GM23248 (cell line): ENCODE results near the gene RASGRP2.

Experiments
- EZH2 ChIP-seq: fragments of 200-600 bp; sonication (generic); IDR thresholded peaks from 2 replicates; pipeline ENCODE4 v1.6.1; 2018; ENCODE audit warnings: antibody characterized with exemption, mild to moderate bottlenecking; ENCODE audit not compliant: insufficient read depth, poor library complexity, severe bottlenecking
- EZH2phosphoT487 ChIP-seq: fragments of 200-600 bp; sonication (generic); IDR thresholded peaks from 2 replicates; pipeline ENCODE4 v1.6.1; 2018; ENCODE audit warnings: antibody characterized with exemption, moderate library complexity, mild to moderate bottlenecking, low read depth; ENCODE audit not compliant: insufficient read depth

DNA sequence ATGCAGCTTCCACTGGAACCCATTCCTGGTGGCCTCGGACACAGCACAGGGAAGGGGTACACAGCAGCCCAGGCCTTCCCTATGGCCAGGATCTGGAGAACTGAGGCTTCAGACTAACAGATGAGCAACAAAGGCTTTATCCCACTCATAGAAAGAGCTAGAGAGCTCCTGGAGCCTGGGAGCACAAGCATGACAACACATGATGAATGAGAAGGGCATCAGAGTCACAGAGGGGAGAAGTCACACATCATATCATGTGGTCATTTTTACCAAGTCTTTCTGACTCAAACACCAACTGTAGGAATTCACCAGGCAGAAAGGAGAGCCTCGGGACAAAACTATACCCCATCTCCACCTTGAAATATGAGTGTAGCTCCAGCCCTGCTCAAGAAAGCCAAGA is 64.1 kb downstream of the RASGRP2 start:
- TF ChIP-seq EZH2phosphoT487 (no peak), EZH2 (no peak)
